Testis (tissue), 3 donors: Measurements from ENCODE around the gene FAM234A. TPM values are rescaled to one million over a fixed set of nuclear protein-coding genes. Genes with fewer than 3 reads are reported as not detected.

Experiments
- DNase-seq: peaks from one replicate; pipeline ENCODE4 v3.0.0-alpha.2; 2019
- H3K27ac ChIP-seq, 2 donors: fragments of 200-600 bp; sonication (generic); one replicate each; pipeline ENCODE4 v1.5.1; 2019
- H3K27me3 ChIP-seq: fragments of 200-600 bp; sonication (generic); one replicate; pipeline ENCODE4 v1.5.1; 2019
- H3K36me3 ChIP-seq: fragments of 200-600 bp; sonication (generic); one replicate; pipeline ENCODE4 v1.5.1; 2017; ENCODE audit warnings: low read depth; ENCODE audit errors: missing control alignments
- H3K4me1 ChIP-seq: fragments of 200-600 bp; sonication (generic); one replicate; pipeline ENCODE4 v1.5.1; 2019
- H3K4me3 ChIP-seq, 2 donors: fragments of 200-600 bp; sonication (generic); one replicate each; pipeline ENCODE4 v1.5.1; 2017 to 2019
- H3K9me3 ChIP-seq: fragments of 200-600 bp; sonication (generic); one replicate; pipeline ENCODE4 v1.5.1; 2017
- CTCF ChIP-seq, 3 experiments: fragments of 450-650 bp in 2 of 3; fragments of 200-600 bp in 1 of 3; sonication (generic) in 1 of 3; IDR thresholded peaks; one replicate each; pipeline ENCODE4 v1.5.1; 2016 to 2019; ENCODE audit warnings: antibody characterized with exemption in 3 of 3, mild to moderate bottlenecking in 2 of 3, moderate library complexity in 1 of 3
- POLR2A ChIP-seq: fragments of 450-650 bp; IDR thresholded peaks from one replicate; pipeline ENCODE4 v1.6.1; 2017; ENCODE audit warnings: antibody characterized with exemption, mild to moderate bottlenecking, moderate library complexity
- WGBS, 2 donors: methylation state at CpG; one replicate each; pipeline ENCODE4 v1.1.5; 2018; 5-methylcytosine and 5-hydroxymethylcytosine counted together
- intact Hi-C: fragments of 100-400 bp; cut with DNase I; formaldehyde crosslinking; loops from one replicate; pipeline ENCODE4 v1.15.1; 2023; ENCODE audit warnings: low total_unique reads
- polyA plus RNA-seq: library from polyadenylated mRNA; stranded (reverse); fragments of 350-450 nt; fragmentation: Illumina TruSeq; extraction: RNeasy Lipid Tissue Mini Kit (QIAGEN cat#74804); gene quantifications from one replicate; pipeline ENCODE4 v1.2.3, GENCODE V29; 2014; ENCODE audit warnings: low read depth, low replicate concordance; ENCODE audit not compliant: insufficient read depth
- total RNA-seq, 2 donors: library from RNA; depleted of rRNA; stranded (reverse); fragments of >200 nt; gene quantifications; one replicate each; pipeline ENCODE4 v1.2.3, GENCODE V29; 2016

FAM234A gene
- total and polyA plus RNA-seq, 3 donors from 2014 or later: 89.7 to 168 (median 151) TPM

- DNase-seq: no peak
- H3K36me3 ChIP-seq: no peaks in the 10 kb centered on the region
- no peak overlapping the region for H3K27ac ChIP-seq
- no peaks in the 10 kb centered on the region for H3K9me3 ChIP-seq
- H3K27me3 ChIP-seq: no peaks in the 10 kb centered on the region
- peak overlapping the region in 1 of 2 donors; percentile 80 for H3K4me3 ChIP-seq
- H3K4me1 ChIP-seq: peaks cover 9% of the 10 kb centered on the region
- intact Hi-C loops: no loop called here
- WGBS, 2 donors: 50 to 69% methylated on average over 22 of the region's 22 CpGs
- no peak for TF ChIP-seq POLR2A
- no peak for TF ChIP-seq CTCF (IDR thresholded peaks at IDR 0.05)
These were observed 3.7 kb upstream of the FAM234A start for GRCh38 chr16:230949-231348.

GRCh38 chr16:239948-240277 is 5.3 kb downstream of the FAM234A start:
- intact Hi-C loops: no loop called here

GRCh38 chr16:240559-240958 is 5.9 kb downstream of the FAM234A start:
- TF ChIP-seq CTCF (IDR thresholded peaks at IDR 0.05) (no peak), POLR2A (no peak)
- no peaks in the 10 kb centered on the region for H3K27me3 ChIP-seq
- intact Hi-C loops: no loop called here
- H3K4me3 ChIP-seq: no peak overlapping the region
- H3K4me1 ChIP-seq: no peaks in the 10 kb centered on the region
- H3K36me3 ChIP-seq: no peaks in the 10 kb centered on the region
- DNase-seq: no peak
- H3K9me3 ChIP-seq: no peaks in the 10 kb centered on the region
- WGBS, 2 donors: 89 to 96% methylated on average over 8 of the region's 8 CpGs
- H3K27ac ChIP-seq: no peak overlapping the region

More at GRCh38 chr16:239948-240277, 5.3 kb downstream of the FAM234A start:
- Histone ChIP-seq H3K27me3 (no peaks in the 10 kb centered on the region), H3K9me3 (no peaks in the 10 kb centered on the region), H3K4me1 (no peaks in the 10 kb centered on the region), H3K4me3 (no peak overlapping the region), H3K27ac (no peak overlapping the region), H3K36me3 (no peaks in the 10 kb centered on the region)
- TF ChIP-seq POLR2A (no peak), CTCF (IDR thresholded peaks at IDR 0.05) (no peak)
- 71% methylated on average over 3 of the region's 3 CpGs for WGBS, 2 donors
- DNase-seq: no peak

DNA sequence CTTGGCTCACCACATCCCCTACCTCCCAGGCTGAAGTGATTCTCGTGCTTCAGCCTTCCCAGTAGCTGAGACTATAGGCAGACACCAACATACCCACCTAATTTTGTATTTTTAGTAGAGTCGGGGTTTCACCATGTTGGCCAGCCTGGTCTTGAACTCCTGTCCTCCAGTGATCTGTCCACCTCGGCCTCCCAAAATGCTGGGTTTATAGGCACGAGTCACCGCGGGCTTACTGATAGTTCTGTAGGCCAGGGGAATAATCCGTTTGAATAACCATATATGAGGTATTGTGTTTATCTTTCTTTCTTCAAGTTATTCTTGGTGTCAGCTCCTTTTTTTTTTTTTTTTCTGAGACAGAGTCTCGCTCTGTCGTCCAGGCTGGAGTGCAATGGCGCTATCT is 7.7 kb downstream of the FAM234A start:
- no peak for TF ChIP-seq CTCF (IDR thresholded peaks at IDR 0.05)
- no peak for TF ChIP-seq POLR2A
- Histone ChIP-seq H3K36me3 (no peaks in the 10 kb centered on the region), H3K27me3 (no peaks in the 10 kb centered on the region), H3K4me3 (no peak overlapping the region), H3K27ac (no peak overlapping the region), H3K9me3 (no peaks in the 10 kb centered on the region), H3K4me1 (no peaks in the 10 kb centered on the region)
- DNase-seq: no peak
- intact Hi-C loops: no loop called here
- WGBS, 2 donors: 90 to 94% methylated on average over 10 of the region's 10 CpGs

- WGBS, 2 donors: 88 to 96% methylated on average over 4 of the region's 4 CpGs
- TF ChIP-seq POLR2A (no peak), CTCF (IDR thresholded peaks at IDR 0.05) (no peak)
- H3K9me3 ChIP-seq: no peaks in the 10 kb centered on the region
- H3K4me1 ChIP-seq: no peaks in the 10 kb centered on the region
- no peaks in the 10 kb centered on the region for H3K27me3 ChIP-seq
- intact Hi-C loops: no loop called here
- no peak for DNase-seq
- H3K36me3 ChIP-seq: no peaks in the 10 kb centered on the region
- no peak overlapping the region for H3K4me3 ChIP-seq
- H3K27ac ChIP-seq: no peak overlapping the region
These were observed 8.7 kb downstream of the FAM234A start for GRCh38 chr16:243348-243747.
